CD8-positive, alpha-beta memory T cell (primary cell): ENCODE data around the gene ACAT2. TPM values are rescaled to one million over a fixed set of nuclear protein-coding genes. Genes with fewer than 3 reads are reported as not detected.

Source experiments
- CTCF ChIA-PET: fragments of 350-600 bp; sonication (Branson Sonifier 250); formaldehyde crosslinking; loops from one replicate; lab custom pipeline; 2021; ENCODE audit warnings: antibody characterized with exemption; lab: Charles Lee
- POLR2A ChIA-PET: fragments of 350-600 bp; sonication (Branson Sonifier 250); formaldehyde crosslinking; loops from one replicate; lab custom pipeline; 2021; ENCODE audit warnings: antibody characterized with exemption; lab: Charles Lee
- DNase-seq, 5 donors: peaks; one replicate each; pipeline versions ENCODE4 v3.0.0 to v3.0.0-alpha.2; 2020 to 2022; ENCODE audit warnings: mixed read lengths in 1 of 5
- H3K27ac ChIP-seq: one replicate; pipeline ENCODE4 v1.7.0; 2013; ENCODE audit warnings: low read depth, mild to moderate bottlenecking, low read length, moderate library complexity
- H3K27me3 ChIP-seq: 2 replicates; pipeline ENCODE4 v1.7.0; 2013; ENCODE audit warnings: low read length, mild to moderate bottlenecking; ENCODE audit not compliant: insufficient read depth, poor library complexity, severe bottlenecking
- H3K36me3 ChIP-seq: 2 replicates; pipeline ENCODE4 v1.7.0; 2013; ENCODE audit warnings: mild to moderate bottlenecking, low read length, moderate library complexity; ENCODE audit not compliant: insufficient read depth
- H3K4me1 ChIP-seq: 2 replicates; pipeline ENCODE4 v1.7.0; 2013; ENCODE audit warnings: mild to moderate bottlenecking, low read length, moderate library complexity; ENCODE audit not compliant: insufficient read depth
- H3K4me3 ChIP-seq: 2 replicates; pipeline ENCODE4 v1.7.0; 2013; ENCODE audit warnings: mild to moderate bottlenecking, low read length
- H3K9me3 ChIP-seq: 2 replicates; pipeline ENCODE4 v1.7.0; 2013; ENCODE audit warnings: mild to moderate bottlenecking, low read length
- H3K27ac Mint-ChIP-seq, 8 donors: one replicate each; pipeline ENCODE4 v1.8.0; 2020 to 2021; ENCODE audit warnings: mixed read lengths in 8 of 8, mild to moderate bottlenecking in 6 of 8, inconsistent platforms in 3 of 8, moderate library complexity in 3 of 8
- H3K27me3 Mint-ChIP-seq, 2 donors: one replicate each; pipeline ENCODE4 v1.8.0; 2020 to 2021; ENCODE audit warnings: mixed read lengths in 2 of 2, mild to moderate bottlenecking in 1 of 2, moderate library complexity in 1 of 2
- H3K36me3 Mint-ChIP-seq, 3 donors: one replicate each; pipeline ENCODE4 v1.8.0; 2020 to 2021; ENCODE audit warnings: mixed read lengths in 3 of 3, inconsistent platforms in 1 of 3, mild to moderate bottlenecking in 1 of 3
- H3K4me1 Mint-ChIP-seq, 3 donors: one replicate each; pipeline ENCODE4 v1.8.0; 2020 to 2021; ENCODE audit warnings: mixed read lengths in 3 of 3, inconsistent platforms in 1 of 3, mild to moderate bottlenecking in 1 of 3
- H3K4me3 Mint-ChIP-seq, 7 donors: one replicate each; pipeline ENCODE4 v1.8.0; 2020 to 2021; ENCODE audit warnings: mixed read lengths in 7 of 7, mild to moderate bottlenecking in 6 of 7, moderate library complexity in 4 of 7, inconsistent platforms in 2 of 7
- H3K9me3 Mint-ChIP-seq, 5 donors: one replicate each; pipeline ENCODE4 v1.8.0; 2020 to 2022; ENCODE audit warnings: mixed read lengths in 5 of 5, mild to moderate bottlenecking in 3 of 5, moderate library complexity in 2 of 5, inconsistent platforms in 1 of 5
- polyA plus RNA-seq: library from polyadenylated mRNA; unstranded; fragments of 300-500 nt; fragmentation: Illumina TruSeq; gene quantifications from one replicate; pipeline ENCODE4 v1.2.3, GENCODE V29; 2021
- total RNA-seq, 2 experiments: library from RNA; stranded (reverse); gene quantifications; one replicate each; pipeline ENCODE4 v1.2.3, GENCODE V29; 2021

The ACAT2 gene
- total and polyA plus RNA-seq, 3 experiments from 2014 or later: 33.3 to 69.7 (median 68.8) TPM

DNA sequence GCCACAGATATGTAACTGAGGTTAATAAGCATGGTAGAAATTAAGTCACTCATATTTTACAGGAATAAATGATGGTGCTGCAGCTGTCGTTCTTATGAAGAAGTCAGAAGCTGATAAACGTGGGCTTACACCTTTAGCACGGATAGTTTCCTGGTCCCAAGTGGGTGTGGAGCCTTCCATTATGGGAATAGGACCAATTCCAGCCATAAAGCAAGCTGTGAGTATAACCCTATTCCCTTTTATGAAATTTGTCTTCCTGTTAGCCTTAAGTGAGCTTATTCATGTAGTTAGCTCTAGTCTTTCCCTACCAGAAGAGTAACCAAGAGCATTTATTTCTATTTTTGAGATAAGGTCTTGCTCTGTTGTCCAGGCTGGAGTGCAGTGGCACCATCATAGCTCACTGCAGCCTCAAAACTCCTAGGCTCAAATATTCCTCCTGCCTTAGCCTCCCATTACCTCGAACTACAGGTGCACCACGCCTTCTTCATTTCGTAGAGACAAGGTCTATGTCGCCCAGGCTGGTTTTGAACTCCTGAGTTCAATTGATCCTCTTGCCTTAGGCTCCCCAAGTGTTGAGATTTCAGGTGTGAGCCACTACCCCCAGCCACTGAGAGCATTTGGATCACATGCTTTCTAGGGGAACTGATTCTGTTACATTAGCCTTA lies 15.5 kb downstream of the ACAT2 start:
- Histone ChIP-seq H3K36me3 (peaks cover 42% of the 10 kb centered on the region), H3K27me3 (no peaks in the 10 kb centered on the region), H3K27ac (no peak overlapping the region), H3K4me3 (no peak overlapping the region), H3K9me3 (no peaks in the 10 kb centered on the region), H3K4me1 (no peaks in the 10 kb centered on the region)
- Mint-ChIP-seq H3K4me1 (peaks cover 7 to 10% (median 8%) of the 10 kb centered on the region in 3 donors), H3K9me3 (no peaks in the 10 kb centered on the region), H3K36me3 (peaks cover 6 to 85% (median 23%) of the 10 kb centered on the region in 3 donors), H3K27me3 (no peaks in the 10 kb centered on the region), H3K4me3 (no peak overlapping the region), H3K27ac (peak overlapping the region in 7 of 8 donors; percentile 5 to 66 (median 36))
- POLR2A ChIA-PET: no interaction called here
- CTCF ChIA-PET: no interaction called here
- DNase-seq: no peak

DNA sequence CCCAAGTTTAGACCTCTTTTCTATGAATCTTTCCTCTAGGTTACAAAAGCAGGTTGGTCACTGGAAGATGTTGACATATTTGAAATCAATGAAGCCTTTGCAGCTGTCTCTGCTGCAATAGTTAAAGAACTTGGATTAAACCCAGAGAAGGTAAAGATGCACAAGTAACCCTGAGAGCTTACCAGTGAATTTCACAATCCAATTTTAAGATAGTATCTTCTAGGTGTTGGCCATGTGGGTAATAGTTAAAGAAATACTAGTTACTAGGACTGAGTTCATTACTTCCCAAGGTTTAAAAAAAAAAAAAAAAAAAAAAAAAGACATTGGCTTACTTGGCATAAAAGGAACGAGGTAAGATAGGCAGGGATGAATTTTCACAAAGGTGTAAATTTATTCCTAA lies 16.3 kb downstream of the ACAT2 start:
- Histone ChIP-seq H3K36me3 (peaks cover 49% of the 10 kb centered on the region), H3K4me3 (no peak overlapping the region), H3K27ac (no peak overlapping the region), H3K9me3 (no peaks in the 10 kb centered on the region), H3K4me1 (no peaks in the 10 kb centered on the region), H3K27me3 (no peaks in the 10 kb centered on the region)
- CTCF ChIA-PET: no interaction called here
- peaks cover 14 to 18% (median 16%) of the 10 kb centered on the region in 3 donors for H3K4me1 Mint-ChIP-seq
- DNase-seq: no peak
- H3K27ac Mint-ChIP-seq: peak overlapping the region in 2 of 8 donors; percentile 36 to 44
- POLR2A ChIA-PET: no interaction called here
- H3K27me3 Mint-ChIP-seq: no peaks in the 10 kb centered on the region
- no peaks in the 10 kb centered on the region for H3K9me3 Mint-ChIP-seq
- H3K36me3 Mint-ChIP-seq: peaks cover 6 to 90% (median 30%) of the 10 kb centered on the region in 3 donors
- no peak overlapping the region for H3K4me3 Mint-ChIP-seq

DNA sequence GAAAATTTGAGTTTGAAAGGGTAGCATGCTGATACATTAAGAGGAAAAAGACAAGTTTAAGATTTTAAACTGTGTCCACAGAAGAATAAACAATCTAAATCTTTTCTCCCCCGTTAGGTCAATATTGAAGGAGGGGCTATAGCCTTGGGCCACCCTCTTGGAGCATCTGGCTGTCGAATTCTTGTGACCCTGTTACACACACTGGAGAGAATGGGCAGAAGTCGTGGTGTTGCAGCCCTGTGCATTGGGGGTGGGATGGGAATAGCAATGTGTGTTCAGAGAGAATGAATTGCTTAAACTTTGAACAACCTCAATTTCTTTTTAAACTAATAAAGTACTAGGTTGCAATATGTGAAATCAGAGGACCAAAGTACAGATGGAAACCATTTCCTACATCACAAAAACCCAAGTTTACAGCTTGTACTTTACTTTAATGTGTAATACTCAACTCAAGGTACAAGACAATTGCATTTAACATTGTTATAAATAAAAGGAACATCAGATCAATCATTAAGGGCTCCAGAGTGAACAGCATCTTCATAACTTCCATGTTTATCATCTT lies 16.8 kb downstream of the ACAT2 start:
- no peaks in the 10 kb centered on the region for H3K27me3 Mint-ChIP-seq
- peaks cover 6 to 92% (median 28%) of the 10 kb centered on the region in 3 donors for H3K36me3 Mint-ChIP-seq
- H3K4me1 Mint-ChIP-seq: peaks cover 15 to 21% (median 21%) of the 10 kb centered on the region in 3 donors
- ChIA-PET POLR2A (no interaction called here), CTCF (no interaction called here)
- H3K4me3 Mint-ChIP-seq: no peak overlapping the region
- H3K27ac Mint-ChIP-seq: peak overlapping the region in 4 of 8 donors; percentile 12 to 46 (median 38)
- no peaks in the 10 kb centered on the region for H3K9me3 Mint-ChIP-seq
- Histone ChIP-seq H3K9me3 (no peaks in the 10 kb centered on the region), H3K27ac (no peak overlapping the region), H3K4me1 (no peaks in the 10 kb centered on the region), H3K36me3 (peaks cover 52% of the 10 kb centered on the region), H3K4me3 (no peak overlapping the region), H3K27me3 (no peaks in the 10 kb centered on the region)
- DNase-seq: no peak

DNA sequence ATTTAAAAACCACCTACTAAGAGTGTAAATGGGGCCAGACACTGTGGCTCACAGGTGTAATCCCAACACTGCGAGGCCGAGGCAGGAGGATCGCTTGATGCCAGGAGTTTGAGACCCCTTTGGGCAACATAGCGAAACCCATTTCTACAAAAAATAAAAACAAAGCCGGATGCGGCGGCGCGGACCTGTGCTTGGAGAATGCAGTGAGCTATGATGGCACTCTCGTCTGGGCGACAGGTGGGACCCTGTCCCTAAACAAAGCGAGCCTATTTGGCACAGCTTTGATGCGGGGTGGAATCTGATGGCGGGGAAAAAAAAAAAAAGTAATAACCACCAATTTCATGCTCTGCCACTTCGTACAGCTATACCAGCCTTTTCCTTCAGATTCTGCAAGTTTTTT lies 26.4 kb downstream of the ACAT2 start:
- H3K36me3 Mint-ChIP-seq: peaks cover 0 to 76% (median 15%) of the 10 kb centered on the region in 3 donors

DNA sequence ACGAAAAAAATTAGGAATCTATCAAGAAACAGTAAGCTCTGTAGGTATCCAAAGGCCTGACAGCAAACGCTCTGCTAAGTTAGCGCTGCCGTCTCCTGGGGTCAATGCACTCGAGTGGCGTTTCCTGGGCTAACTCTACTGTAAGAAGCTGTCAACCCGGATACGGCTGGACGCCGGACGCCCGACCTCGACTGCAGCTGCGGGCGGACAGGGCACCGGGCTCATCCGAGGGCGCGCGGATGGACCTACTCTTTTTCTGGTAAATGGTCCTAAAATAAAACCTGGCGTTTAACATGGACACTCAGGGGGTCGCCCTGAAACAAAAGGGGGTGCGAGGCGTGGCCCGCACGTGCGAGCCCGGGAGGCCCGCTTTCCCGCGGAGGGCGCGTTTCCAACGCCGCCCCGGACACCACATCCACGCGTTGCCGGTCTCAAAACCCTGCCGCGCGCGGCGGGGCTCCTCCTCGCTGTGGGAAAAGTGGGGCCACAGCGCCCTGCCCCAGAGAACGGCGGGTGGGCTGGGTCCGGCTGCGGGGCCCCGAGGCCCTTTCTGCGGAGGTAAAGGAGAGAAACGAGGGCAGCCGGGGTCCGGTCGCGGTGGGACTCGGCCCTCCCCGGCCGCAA lies 27.0 kb downstream of the ACAT2 start:
- Mint-ChIP-seq H3K36me3 (peaks cover 0 to 74% (median 14%) of the 10 kb centered on the region in 3 donors), H3K4me3 (peak overlapping the region; percentile 93 to 100 (median 98)), H3K27ac (peak overlapping the region; percentile 51 to 99 (median 94)), H3K4me1 (peaks cover 51 to 73% (median 64%) of the 10 kb centered on the region in 3 donors), H3K27me3 (peaks cover 0 to 3% of the 10 kb centered on the region in 2 donors), H3K9me3 (no peaks in the 10 kb centered on the region)
- peak in 4 of 5 donors; percentile 11 to 49 (median 22) for DNase-seq
- Histone ChIP-seq H3K4me1 (peaks cover 50% of the 10 kb centered on the region), H3K27me3 (no peaks in the 10 kb centered on the region), H3K9me3 (no peaks in the 10 kb centered on the region), H3K4me3 (peak overlapping the region; percentile 97), H3K36me3 (peaks cover 41% of the 10 kb centered on the region), H3K27ac (peak overlapping the region; percentile 95)
- ChIA-PET CTCF (interaction anchor here (0.8 to 1.3 kb wide), 7 partner anchors 14 to 322 kb away, joined by 3 to 6 read pairs (median 3); no protein-coding TSS in a partner anchor), POLR2A (interaction anchor here (0.7 to 4.5 kb wide), 6 partner anchors 26 to 96 kb away, joined by 3 to 84 read pairs (median 18); partner anchors contain the start of genes ACAT2, SOD2 and WTAP)

More for the DNA sequence above, 26.4 kb downstream of the ACAT2 start:
- H3K36me3 ChIP-seq: peaks cover 43% of the 10 kb centered on the region
- ChIA-PET CTCF (interaction anchor here (0.8 to 1.3 kb wide), 7 partner anchors 14 to 323 kb away, joined by 3 to 6 read pairs (median 3); no protein-coding TSS in a partner anchor), POLR2A (interaction anchor here (0.9 to 4.5 kb wide), 3 partner anchors 26 to 60 kb away, joined by 7 to 84 read pairs (median 76); partner anchors contain the start of genes ACAT2 and WTAP)
- H3K27me3 ChIP-seq: no peaks in the 10 kb centered on the region
- peak overlapping the region; percentile 93 to 100 (median 98) for H3K4me3 Mint-ChIP-seq
- peak; percentile 6 to 49 (median 11) for DNase-seq
- H3K27ac Mint-ChIP-seq: peak overlapping the region; percentile 51 to 99 (median 94)
- peak overlapping the region; percentile 95 for H3K27ac ChIP-seq
- peak overlapping the region; percentile 97 for H3K4me3 ChIP-seq
- peaks cover 0 to 3% of the 10 kb centered on the region in 2 donors for H3K27me3 Mint-ChIP-seq
- H3K4me1 Mint-ChIP-seq: peaks cover 53 to 75% (median 68%) of the 10 kb centered on the region in 3 donors
- H3K9me3 Mint-ChIP-seq: no peaks in the 10 kb centered on the region
- no peaks in the 10 kb centered on the region for H3K9me3 ChIP-seq
- peaks cover 48% of the 10 kb centered on the region for H3K4me1 ChIP-seq

DNA sequence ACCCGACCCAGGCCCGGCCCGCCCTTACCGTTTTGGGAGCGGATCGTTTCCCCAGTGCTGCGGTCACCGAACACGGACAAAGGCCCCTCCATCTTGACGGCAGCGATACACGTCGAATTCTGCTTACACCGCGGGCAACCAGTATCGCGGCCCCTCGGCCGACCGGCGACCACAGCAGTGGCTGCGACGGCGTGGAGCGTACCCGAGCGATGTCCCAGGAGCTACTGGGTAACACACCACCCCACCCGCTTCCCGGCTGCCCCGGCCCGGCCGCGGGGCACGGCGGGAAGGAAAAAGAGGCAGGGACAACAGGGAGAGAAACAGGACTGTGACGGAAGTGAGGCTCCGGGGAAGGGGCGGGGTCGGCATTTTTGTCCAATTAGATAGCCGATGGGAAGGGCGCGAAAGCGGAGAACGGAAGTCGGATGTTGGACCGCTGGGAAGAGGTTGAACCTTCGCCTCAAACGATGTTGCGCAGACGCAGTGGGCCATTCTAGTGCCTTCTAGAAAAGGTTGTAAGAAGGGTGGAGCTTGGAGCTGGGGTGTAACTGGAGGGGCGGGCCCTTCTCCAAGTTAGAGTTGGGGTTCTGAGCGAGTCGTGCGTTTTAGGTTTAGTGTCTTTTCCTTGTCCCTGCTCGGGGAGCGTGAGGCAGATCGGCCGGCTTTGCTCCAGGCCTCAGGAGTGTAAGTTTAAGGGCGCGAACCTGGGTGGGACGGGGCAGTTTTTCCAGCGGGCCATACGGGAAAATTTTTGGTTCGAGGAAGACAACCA lies 27.7 kb downstream of the ACAT2 start, which contains the start of gene TCP1:
TSS of gene TCP1 (minus strand) at position 226 of the 772 bp plus-strand sequence. CDS start at position 92, 134 bp downstream.
- no peaks in the 10 kb centered on the region for H3K9me3 Mint-ChIP-seq

More for the DNA sequence above, 27.7 kb downstream of the ACAT2 start, which contains the start of gene TCP1:
- Mint-ChIP-seq H3K4me3 (peak within 1 kb of the TSS; percentile 93 to 100 (median 98)), H3K27ac (peak within 1 kb of the TSS; percentile 94 to 99 (median 98)), H3K4me1 (peaks cover 57 to 77% (median 68%) of the 10 kb centered on the region in 3 donors), H3K27me3 (peaks cover 0 to 3% of the 10 kb centered on the region in 2 donors), H3K36me3 (peaks cover 0 to 76% (median 16%) of the 10 kb centered on the region in 3 donors)
- peak within 1 kb of the TSS; percentile 95 for H3K27ac ChIP-seq
- POLR2A ChIA-PET: interaction anchor here (0.7 to 4.5 kb wide), 12 partner anchors 9 to 674 kb away, joined by 3 to 84 read pairs (median 4); partner anchors contain the start of genes ACAT2, SOD2 and WTAP
- H3K9me3 ChIP-seq: no peaks in the 10 kb centered on the region
- H3K27me3 ChIP-seq: no peaks in the 10 kb centered on the region
- H3K4me3 ChIP-seq: peak within 1 kb of the TSS; percentile 97
- H3K36me3 ChIP-seq: peaks cover 44% of the 10 kb centered on the region
- CTCF ChIA-PET: interaction anchor here (0.9 to 2.4 kb wide), 9 partner anchors 20 to 298 kb away, joined by 3 to 12 read pairs (median 4); partner anchors contain the start of genes ACAT2 and WTAP
- DNase-seq: peak; percentile 98 to 99 (median 99)
- H3K4me1 ChIP-seq: peaks cover 50% of the 10 kb centered on the region
